Measurements from ENCODE around the gene PRKCZ. TPM values are rescaled to one million over a fixed set of nuclear protein-coding genes. Genes with fewer than 3 reads are reported as not detected.
"Not testable (repeated sequence)": the region's sequence is repeated elsewhere in the genome, so short reads cannot be mapped to it uniquely, and the experiment has no call there.

PRKCZ gene
- polyA plus RNA-seq, 2 donors = 21.2 to 34.3 TPM

GRCh38 chr1:2087766-2088165 lies 37.6 kb downstream of the PRKCZ start:
- peaks cover 0 to 8% of the 10 kb centered on the region in 2 donors for H3K36me3 ChIP-seq (ENCODE audit: control insufficient read depth in 2 of 2, insufficient read depth in 2 of 2, low read length in 1 of 2)
- WGBS, 2 donors = 83 to 86% methylated on average over 21 of the region's 21 CpGs
- no peaks in the 10 kb centered on the region for H3K4me1 ChIP-seq (ENCODE audit: control insufficient read depth in 2 of 2, insufficient read depth in 2 of 2, low read length in 1 of 2)
- no peaks in the 10 kb centered on the region for H3K9me3 ChIP-seq (ENCODE audit: control insufficient read depth in 2 of 2, insufficient read depth in 1 of 2, low read depth in 1 of 2, low read length in 1 of 2)
- H3K27ac ChIP-seq (ENCODE audit: low read depth in 2 of 2, low read length in 1 of 2) = no peak overlapping the region
- no peak overlapping the region for H3K4me3 ChIP-seq (ENCODE audit: low read depth in 1 of 2, low read length in 2 of 2)
- peaks cover 0 to 2% of the 10 kb centered on the region in 2 donors for H3K27me3 ChIP-seq (ENCODE audit: control insufficient read depth in 1 of 2, insufficient read depth in 2 of 2, low read length in 2 of 2)

- Histone ChIP-seq H3K36me3 (ENCODE audit: control insufficient read depth in 2 of 2, insufficient read depth in 2 of 2, low read length in 1 of 2) (peaks cover 0 to 6% of the 10 kb centered on the region in 2 donors), H3K4me3 (ENCODE audit: low read depth in 1 of 2, low read length in 2 of 2) (no peak overlapping the region), H3K9me3 (ENCODE audit: control insufficient read depth in 2 of 2, insufficient read depth in 1 of 2, low read depth in 1 of 2, low read length in 1 of 2) (no peaks in the 10 kb centered on the region), H3K27me3 (ENCODE audit: control insufficient read depth in 1 of 2, insufficient read depth in 2 of 2, low read length in 2 of 2) (peaks cover 0 to 2% of the 10 kb centered on the region in 2 donors), H3K27ac (ENCODE audit: low read depth in 2 of 2, low read length in 1 of 2) (no peak overlapping the region), H3K4me1 (ENCODE audit: control insufficient read depth in 2 of 2, insufficient read depth in 2 of 2, low read length in 1 of 2) (no peaks in the 10 kb centered on the region)
- WGBS, 2 donors = 69 to 80% methylated on average over 16 of the region's 16 CpGs
These were observed 38.2 kb downstream of the PRKCZ start for GRCh38 chr1:2088458-2088857.

- Histone ChIP-seq H3K27ac (ENCODE audit: low read depth in 2 of 2, low read length in 1 of 2) (no peak overlapping the region), H3K27me3 (ENCODE audit: control insufficient read depth in 1 of 2, insufficient read depth in 2 of 2, low read length in 2 of 2) (peaks cover 0 to 2% of the 10 kb centered on the region in 2 donors), H3K4me1 (ENCODE audit: control insufficient read depth in 2 of 2, insufficient read depth in 2 of 2, low read length in 1 of 2) (peaks cover 0 to 3% of the 10 kb centered on the region in 2 donors), H3K36me3 (ENCODE audit: control insufficient read depth in 2 of 2, insufficient read depth in 2 of 2, low read length in 1 of 2) (peaks cover 0 to 10% of the 10 kb centered on the region in 2 donors), H3K4me3 (ENCODE audit: low read depth in 1 of 2, low read length in 2 of 2) (no peak overlapping the region), H3K9me3 (ENCODE audit: control insufficient read depth in 2 of 2, insufficient read depth in 1 of 2, low read depth in 1 of 2, low read length in 1 of 2) (no peaks in the 10 kb centered on the region)
- WGBS, 2 donors = 94 to 95% methylated on average over 17 of the region's 17 CpGs
These were observed 38.8 kb downstream of the PRKCZ start for GRCh38 chr1:2089051-2089450.

GRCh38 chr1:2090216-2090890 lies 40.1 kb downstream of the PRKCZ start:
- Histone ChIP-seq H3K36me3 (ENCODE audit: control insufficient read depth in 2 of 2, insufficient read depth in 2 of 2, low read length in 1 of 2) (peaks cover 0 to 11% of the 10 kb centered on the region in 2 donors), H3K4me1 (ENCODE audit: control insufficient read depth in 2 of 2, insufficient read depth in 2 of 2, low read length in 1 of 2) (peaks cover 0 to 3% of the 10 kb centered on the region in 2 donors)
- 91 to 92% methylated on average over 22 of the region's 22 CpGs for WGBS, 2 donors

GRCh38 chr1:2091611-2092604 lies 41.7 kb downstream of the PRKCZ start:
- peaks cover 0 to 18% of the 10 kb centered on the region in 2 donors for H3K36me3 ChIP-seq (ENCODE audit: control insufficient read depth in 2 of 2, insufficient read depth in 2 of 2, low read length in 1 of 2)
- peaks cover 0 to 2% of the 10 kb centered on the region in 2 donors for H3K27me3 ChIP-seq (ENCODE audit: control insufficient read depth in 1 of 2, insufficient read depth in 2 of 2, low read length in 2 of 2)
- H3K4me1 ChIP-seq (ENCODE audit: control insufficient read depth in 2 of 2, insufficient read depth in 2 of 2, low read length in 1 of 2) = peaks cover 0 to 3% of the 10 kb centered on the region in 2 donors
- WGBS, 2 donors = 63 to 75% methylated on average over 48 of the region's 48 CpGs
- no peak overlapping the region for H3K4me3 ChIP-seq (ENCODE audit: low read depth in 1 of 2, low read length in 2 of 2)
- H3K9me3 ChIP-seq (ENCODE audit: control insufficient read depth in 2 of 2, insufficient read depth in 1 of 2, low read depth in 1 of 2, low read length in 1 of 2) = peaks cover 0 to 11% of the 10 kb centered on the region in 2 donors
- no peak overlapping the region for H3K27ac ChIP-seq (ENCODE audit: low read depth in 2 of 2, low read length in 1 of 2)

More at GRCh38 chr1:2090216-2090890, 40.1 kb downstream of the PRKCZ start:
- no peak overlapping the region for H3K4me3 ChIP-seq (ENCODE audit: low read depth in 1 of 2, low read length in 2 of 2)
- no peaks in the 10 kb centered on the region for H3K9me3 ChIP-seq (ENCODE audit: control insufficient read depth in 2 of 2, insufficient read depth in 1 of 2, low read depth in 1 of 2, low read length in 1 of 2)
- H3K27me3 ChIP-seq (ENCODE audit: control insufficient read depth in 1 of 2, insufficient read depth in 2 of 2, low read length in 2 of 2) = peaks cover 0 to 2% of the 10 kb centered on the region in 2 donors
- H3K27ac ChIP-seq (ENCODE audit: low read depth in 2 of 2, low read length in 1 of 2) = no peak overlapping the region

- Histone ChIP-seq H3K4me3 (ENCODE audit: low read depth in 1 of 2, low read length in 2 of 2) (no peak overlapping the region), H3K36me3 (ENCODE audit: control insufficient read depth in 2 of 2, insufficient read depth in 2 of 2, low read length in 1 of 2) (peaks cover 0 to 19% of the 10 kb centered on the region in 2 donors), H3K4me1 (ENCODE audit: control insufficient read depth in 2 of 2, insufficient read depth in 2 of 2, low read length in 1 of 2) (peaks cover 0 to 3% of the 10 kb centered on the region in 2 donors), H3K27me3 (ENCODE audit: control insufficient read depth in 1 of 2, insufficient read depth in 2 of 2, low read length in 2 of 2) (peaks cover 0 to 2% of the 10 kb centered on the region in 2 donors), H3K9me3 (ENCODE audit: control insufficient read depth in 2 of 2, insufficient read depth in 1 of 2, low read depth in 1 of 2, low read length in 1 of 2) (peaks cover 4 to 18% of the 10 kb centered on the region in 2 donors), H3K27ac (ENCODE audit: low read depth in 2 of 2, low read length in 1 of 2) (no peak overlapping the region)
- whole genome bisulfite sequencing, 2 donors = 94 to 97% methylated on average over 14 of the region's 14 CpGs
These were observed 42.8 kb downstream of the PRKCZ start for GRCh38 chr1:2093055-2093454.

GRCh38 chr1:2093636-2094035 lies 43.4 kb downstream of the PRKCZ start:
- H3K27ac ChIP-seq (ENCODE audit: low read depth in 2 of 2, low read length in 1 of 2) = no peak overlapping the region

GRCh38 chr1:2094269-2095158 lies 44.3 kb downstream of the PRKCZ start:
- H3K4me1 ChIP-seq (ENCODE audit: control insufficient read depth in 2 of 2, insufficient read depth in 2 of 2, low read length in 1 of 2); H3K27me3 ChIP-seq (ENCODE audit: control insufficient read depth in 1 of 2, insufficient read depth in 2 of 2, low read length in 2 of 2); H3K27ac ChIP-seq (ENCODE audit: low read depth in 2 of 2, low read length in 1 of 2); H3K4me3 ChIP-seq (ENCODE audit: low read depth in 1 of 2, low read length in 2 of 2): not testable (repeated sequence)
- peaks cover 0 to 15% of the 10 kb centered on the region in 2 donors for H3K36me3 ChIP-seq (ENCODE audit: control insufficient read depth in 2 of 2, insufficient read depth in 2 of 2, low read length in 1 of 2)
- peaks cover 4 to 18% of the 10 kb centered on the region in 2 donors for H3K9me3 ChIP-seq (ENCODE audit: control insufficient read depth in 2 of 2, insufficient read depth in 1 of 2, low read depth in 1 of 2, low read length in 1 of 2)
- 96% methylated on average over 49 to 60 of the region's 60 CpGs for WGBS, 2 donors

More at GRCh38 chr1:2093636-2094035, 43.4 kb downstream of the PRKCZ start:
- H3K4me3 ChIP-seq (ENCODE audit: low read depth in 1 of 2, low read length in 2 of 2) = no peak overlapping the region
- H3K9me3 ChIP-seq (ENCODE audit: control insufficient read depth in 2 of 2, insufficient read depth in 1 of 2, low read depth in 1 of 2, low read length in 1 of 2) = peaks cover 4 to 18% of the 10 kb centered on the region in 2 donors
- peaks cover 0 to 16% of the 10 kb centered on the region in 2 donors for H3K36me3 ChIP-seq (ENCODE audit: control insufficient read depth in 2 of 2, insufficient read depth in 2 of 2, low read length in 1 of 2)
- H3K27me3 ChIP-seq (ENCODE audit: control insufficient read depth in 1 of 2, insufficient read depth in 2 of 2, low read length in 2 of 2) = peaks cover 0 to 2% of the 10 kb centered on the region in 2 donors
- peaks cover 0 to 3% of the 10 kb centered on the region in 2 donors for H3K4me1 ChIP-seq (ENCODE audit: control insufficient read depth in 2 of 2, insufficient read depth in 2 of 2, low read length in 1 of 2)
- 91 to 92% methylated on average over 26 of the region's 26 CpGs for WGBS, 2 donors

All from esophagus (tissue), 2 donors.